CD8-positive, alpha-beta memory T cell (primary cell): Measurements from ENCODE around the gene NR4A1. TPM values are rescaled to one million over a fixed set of nuclear protein-coding genes. Genes with fewer than 3 reads are reported as not detected.

Experiments
- CTCF ChIA-PET: fragments of 350-600 bp; sonication (Branson Sonifier 250); formaldehyde crosslinking; loops from one replicate; lab custom pipeline; 2021; ENCODE audit warnings: antibody characterized with exemption; lab: Charles Lee
- POLR2A ChIA-PET: fragments of 350-600 bp; sonication (Branson Sonifier 250); formaldehyde crosslinking; loops from one replicate; lab custom pipeline; 2021; ENCODE audit warnings: antibody characterized with exemption; lab: Charles Lee
- DNase-seq, 5 donors: peaks; one replicate each; pipeline versions ENCODE4 v3.0.0 to v3.0.0-alpha.2; 2020 to 2022; ENCODE audit warnings: mixed read lengths in 1 of 5
- H3K27ac ChIP-seq: one replicate; pipeline ENCODE4 v1.7.0; 2013; ENCODE audit warnings: low read depth, mild to moderate bottlenecking, low read length, moderate library complexity
- H3K27me3 ChIP-seq: 2 replicates; pipeline ENCODE4 v1.7.0; 2013; ENCODE audit warnings: low read length, mild to moderate bottlenecking; ENCODE audit not compliant: insufficient read depth, poor library complexity, severe bottlenecking
- H3K36me3 ChIP-seq: 2 replicates; pipeline ENCODE4 v1.7.0; 2013; ENCODE audit warnings: mild to moderate bottlenecking, low read length, moderate library complexity; ENCODE audit not compliant: insufficient read depth
- H3K4me1 ChIP-seq: 2 replicates; pipeline ENCODE4 v1.7.0; 2013; ENCODE audit warnings: mild to moderate bottlenecking, low read length, moderate library complexity; ENCODE audit not compliant: insufficient read depth
- H3K4me3 ChIP-seq: 2 replicates; pipeline ENCODE4 v1.7.0; 2013; ENCODE audit warnings: mild to moderate bottlenecking, low read length
- H3K9me3 ChIP-seq: 2 replicates; pipeline ENCODE4 v1.7.0; 2013; ENCODE audit warnings: mild to moderate bottlenecking, low read length
- H3K27ac Mint-ChIP-seq, 8 donors: one replicate each; pipeline ENCODE4 v1.8.0; 2020 to 2021; ENCODE audit warnings: mixed read lengths in 8 of 8, mild to moderate bottlenecking in 6 of 8, inconsistent platforms in 3 of 8, moderate library complexity in 3 of 8
- H3K27me3 Mint-ChIP-seq, 2 donors: one replicate each; pipeline ENCODE4 v1.8.0; 2020 to 2021; ENCODE audit warnings: mixed read lengths in 2 of 2, mild to moderate bottlenecking in 1 of 2, moderate library complexity in 1 of 2
- H3K36me3 Mint-ChIP-seq, 3 donors: one replicate each; pipeline ENCODE4 v1.8.0; 2020 to 2021; ENCODE audit warnings: mixed read lengths in 3 of 3, inconsistent platforms in 1 of 3, mild to moderate bottlenecking in 1 of 3
- H3K4me1 Mint-ChIP-seq, 3 donors: one replicate each; pipeline ENCODE4 v1.8.0; 2020 to 2021; ENCODE audit warnings: mixed read lengths in 3 of 3, inconsistent platforms in 1 of 3, mild to moderate bottlenecking in 1 of 3
- H3K4me3 Mint-ChIP-seq, 7 donors: one replicate each; pipeline ENCODE4 v1.8.0; 2020 to 2021; ENCODE audit warnings: mixed read lengths in 7 of 7, mild to moderate bottlenecking in 6 of 7, moderate library complexity in 4 of 7, inconsistent platforms in 2 of 7
- H3K9me3 Mint-ChIP-seq, 5 donors: one replicate each; pipeline ENCODE4 v1.8.0; 2020 to 2022; ENCODE audit warnings: mixed read lengths in 5 of 5, mild to moderate bottlenecking in 3 of 5, moderate library complexity in 2 of 5, inconsistent platforms in 1 of 5
- polyA plus RNA-seq: library from polyadenylated mRNA; unstranded; fragments of 300-500 nt; fragmentation: Illumina TruSeq; gene quantifications from one replicate; pipeline ENCODE4 v1.2.3, GENCODE V29; 2021
- total RNA-seq, 2 experiments: library from RNA; stranded (reverse); gene quantifications; one replicate each; pipeline ENCODE4 v1.2.3, GENCODE V29; 2021

Gene NR4A1
- total and polyA plus RNA-seq, 3 experiments from 2014 or later, result 0.84 to 23.4 (median 20.4) TPM

DNA sequence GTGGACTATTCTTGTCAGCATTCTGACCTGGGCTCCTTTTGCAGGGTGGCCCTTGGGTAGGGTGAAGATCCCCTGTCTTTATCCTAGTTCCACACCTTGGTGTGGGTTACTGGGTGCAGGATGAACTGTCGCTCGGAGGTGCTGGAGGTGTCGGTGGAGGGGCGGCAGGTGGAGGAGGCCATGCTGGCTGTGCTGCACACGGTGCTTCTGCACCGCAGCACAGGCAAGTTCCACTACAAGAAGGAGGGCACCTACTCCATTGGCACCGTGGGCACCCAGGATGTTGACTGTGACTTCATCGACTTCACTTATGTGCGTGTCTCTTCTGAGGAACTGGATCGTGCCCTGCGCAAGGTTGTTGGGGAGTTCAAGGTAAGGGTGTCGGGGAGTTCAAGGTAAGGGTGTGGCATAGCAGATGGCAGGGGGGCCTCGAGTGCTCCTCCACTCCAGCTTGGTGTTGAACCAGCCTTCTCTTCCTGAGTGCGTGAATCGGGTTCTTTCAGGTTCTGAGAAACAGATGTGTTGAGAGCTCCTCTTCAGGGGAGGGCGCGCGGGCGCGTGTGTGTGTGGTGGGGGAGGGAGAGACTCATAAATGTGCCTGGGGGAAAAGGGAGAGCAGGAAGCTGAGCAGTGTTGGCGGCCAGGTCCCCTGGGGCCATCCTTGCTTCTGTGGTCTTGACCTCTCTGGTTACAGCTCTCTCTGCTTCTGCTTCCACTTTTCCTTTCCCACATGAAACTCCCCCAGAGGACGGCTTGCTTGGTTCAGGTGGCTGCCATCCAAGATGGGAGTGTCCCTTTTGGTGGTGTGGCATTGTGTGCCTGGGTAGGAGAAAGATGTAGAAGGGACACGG is 22.5 kb downstream of the NR4A1 start:
- no peaks in the 10 kb centered on the region for H3K27me3 ChIP-seq
- POLR2A ChIA-PET, result no interaction called here
- peaks cover 28% of the 10 kb centered on the region for H3K36me3 ChIP-seq
- H3K9me3 ChIP-seq, result no peaks in the 10 kb centered on the region
- peak overlapping the region in 1 of 7 donors; percentile 27 for H3K4me3 Mint-ChIP-seq
- H3K27me3 Mint-ChIP-seq, result no peaks in the 10 kb centered on the region
- CTCF ChIA-PET, result interaction anchor here (1.1 to 25.6 kb wide), 3 partner anchors 7 to 47 kb away, joined by 3 to 580 read pairs (median 35); partner anchors contain the start of gene SMIM41
- no peak overlapping the region for H3K4me3 ChIP-seq
- DNase-seq, result no peak
- H3K9me3 Mint-ChIP-seq, result no peaks in the 10 kb centered on the region
- H3K4me1 ChIP-seq, result peaks cover 36% of the 10 kb centered on the region
- peaks cover 40 to 58% (median 55%) of the 10 kb centered on the region in 3 donors for H3K4me1 Mint-ChIP-seq
- no peak overlapping the region for H3K27ac ChIP-seq
- H3K27ac Mint-ChIP-seq, result peak overlapping the region in 3 of 8 donors; percentile 48 to 60 (median 52)
- H3K36me3 Mint-ChIP-seq, result peaks cover 0 to 74% (median 18%) of the 10 kb centered on the region in 3 donors

DNA sequence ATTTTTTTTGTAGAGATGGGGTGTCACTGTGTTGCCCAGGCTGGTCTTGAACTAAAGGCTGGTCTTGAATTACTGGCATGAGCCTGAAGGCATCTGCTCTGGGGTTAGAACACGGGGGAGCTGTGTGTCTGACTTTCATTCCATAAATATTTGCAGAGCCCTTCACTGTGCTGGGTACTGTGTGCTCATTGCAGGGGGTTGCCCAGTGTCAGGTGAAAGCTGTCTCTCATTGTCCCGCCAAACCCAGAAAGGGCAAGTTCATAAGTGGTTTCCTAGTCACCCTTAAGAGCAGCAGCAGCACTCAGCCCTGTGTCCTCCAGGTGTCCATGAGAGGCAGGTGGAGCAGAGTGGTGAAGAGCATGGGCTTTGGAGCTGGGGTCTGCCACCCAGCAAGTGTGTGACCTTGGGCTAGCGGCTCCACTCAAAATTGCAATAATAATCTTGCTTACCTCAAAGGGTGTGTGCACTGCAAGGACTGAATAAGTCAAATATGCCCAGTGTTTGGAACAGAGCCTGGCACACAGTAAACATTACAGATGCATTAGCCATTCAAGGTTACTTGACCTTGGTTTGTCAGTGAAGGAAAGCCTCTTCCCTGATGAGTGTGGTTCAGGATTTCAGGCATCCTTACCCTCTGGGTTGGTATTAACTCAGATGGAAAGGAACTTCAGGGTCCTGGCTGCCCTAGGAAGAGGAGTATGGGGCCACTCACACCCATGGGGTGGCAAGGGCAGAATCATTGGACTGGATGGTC is 23.9 kb downstream of the NR4A1 start:
- H3K27me3 ChIP-seq, result no peaks in the 10 kb centered on the region
- POLR2A ChIA-PET, result no interaction called here
- no peaks in the 10 kb centered on the region for H3K9me3 Mint-ChIP-seq
- CTCF ChIA-PET, result interaction anchor here (25.6 kb wide), 1 partner anchor 48 kb away, joined by 580 read pairs; no protein-coding TSS in a partner anchor
- peaks cover 28% of the 10 kb centered on the region for H3K36me3 ChIP-seq
- H3K27ac ChIP-seq, result no peak overlapping the region
- H3K4me3 ChIP-seq, result no peak overlapping the region
- peak overlapping the region in 1 of 8 donors; percentile 32 for H3K27ac Mint-ChIP-seq
- DNase-seq, result no peak
- H3K4me3 Mint-ChIP-seq, result peak overlapping the region in 1 of 7 donors; percentile 24
- H3K36me3 Mint-ChIP-seq, result peaks cover 0 to 76% (median 18%) of the 10 kb centered on the region in 3 donors
- peaks cover 32% of the 10 kb centered on the region for H3K4me1 ChIP-seq
- peaks cover 31 to 47% (median 43%) of the 10 kb centered on the region in 3 donors for H3K4me1 Mint-ChIP-seq
- no peaks in the 10 kb centered on the region for H3K27me3 Mint-ChIP-seq
- no peaks in the 10 kb centered on the region for H3K9me3 ChIP-seq

GRCh38 chr12:52076811-52077210 is 25.6 kb downstream of the NR4A1 start:
- no peak overlapping the region for H3K4me3 Mint-ChIP-seq
- H3K27me3 Mint-ChIP-seq, result no peaks in the 10 kb centered on the region
- H3K36me3 Mint-ChIP-seq, result peaks cover 0 to 70% (median 18%) of the 10 kb centered on the region in 3 donors
- Histone ChIP-seq H3K36me3 (peaks cover 28% of the 10 kb centered on the region), H3K9me3 (no peaks in the 10 kb centered on the region), H3K4me3 (no peak overlapping the region), H3K4me1 (peaks cover 16% of the 10 kb centered on the region), H3K27ac (no peak overlapping the region), H3K27me3 (no peaks in the 10 kb centered on the region)
- no peak overlapping the region for H3K27ac Mint-ChIP-seq
- no peak for DNase-seq
- ChIA-PET CTCF (interaction anchor here (25.6 kb wide), 1 partner anchor 50 kb away, joined by 580 read pairs; no protein-coding TSS in a partner anchor), POLR2A (no interaction called here)
- H3K4me1 Mint-ChIP-seq, result peaks cover 18 to 34% (median 28%) of the 10 kb centered on the region in 3 donors
- H3K9me3 Mint-ChIP-seq, result no peaks in the 10 kb centered on the region

DNA sequence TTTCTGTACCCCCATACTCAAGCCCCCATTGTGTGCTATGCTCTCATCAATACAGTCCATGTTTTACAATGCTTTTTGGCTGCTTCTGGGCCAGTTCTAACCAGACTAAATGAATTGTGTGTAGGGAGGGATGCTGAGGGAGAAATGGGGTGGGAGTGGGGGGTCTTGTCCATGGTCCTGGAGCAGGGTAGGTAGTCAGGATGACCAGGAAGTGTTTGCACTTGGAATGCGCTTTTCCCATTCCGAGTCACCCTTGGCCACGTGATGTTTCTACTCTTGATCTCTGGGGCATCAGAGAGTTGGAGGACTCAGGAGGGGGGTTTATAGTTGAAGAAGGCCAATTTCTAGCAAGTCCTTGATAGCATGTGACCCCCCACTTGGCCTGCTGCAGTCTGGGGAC is 27.0 kb downstream of the NR4A1 start:
- CTCF ChIA-PET, result interaction anchor here (25.6 kb wide), 1 partner anchor 51 kb away, joined by 580 read pairs; no protein-coding TSS in a partner anchor
- H3K27me3 ChIP-seq, result no peaks in the 10 kb centered on the region
- Mint-ChIP-seq H3K36me3 (peaks cover 0 to 58% (median 15%) of the 10 kb centered on the region in 3 donors), H3K9me3 (no peaks in the 10 kb centered on the region), H3K4me3 (no peak overlapping the region), H3K27me3 (peaks cover 0 to 2% of the 10 kb centered on the region in 2 donors), H3K4me1 (peaks cover 7 to 21% (median 17%) of the 10 kb centered on the region in 3 donors), H3K27ac (peak overlapping the region in 1 of 8 donors; percentile 1)
- POLR2A ChIA-PET, result no interaction called here
- no peak for DNase-seq
- H3K36me3 ChIP-seq, result peaks cover 27% of the 10 kb centered on the region
- no peak overlapping the region for H3K27ac ChIP-seq
- H3K9me3 ChIP-seq, result no peaks in the 10 kb centered on the region
- H3K4me1 ChIP-seq, result peaks cover 8% of the 10 kb centered on the region
- H3K4me3 ChIP-seq, result no peak overlapping the region

DNA sequence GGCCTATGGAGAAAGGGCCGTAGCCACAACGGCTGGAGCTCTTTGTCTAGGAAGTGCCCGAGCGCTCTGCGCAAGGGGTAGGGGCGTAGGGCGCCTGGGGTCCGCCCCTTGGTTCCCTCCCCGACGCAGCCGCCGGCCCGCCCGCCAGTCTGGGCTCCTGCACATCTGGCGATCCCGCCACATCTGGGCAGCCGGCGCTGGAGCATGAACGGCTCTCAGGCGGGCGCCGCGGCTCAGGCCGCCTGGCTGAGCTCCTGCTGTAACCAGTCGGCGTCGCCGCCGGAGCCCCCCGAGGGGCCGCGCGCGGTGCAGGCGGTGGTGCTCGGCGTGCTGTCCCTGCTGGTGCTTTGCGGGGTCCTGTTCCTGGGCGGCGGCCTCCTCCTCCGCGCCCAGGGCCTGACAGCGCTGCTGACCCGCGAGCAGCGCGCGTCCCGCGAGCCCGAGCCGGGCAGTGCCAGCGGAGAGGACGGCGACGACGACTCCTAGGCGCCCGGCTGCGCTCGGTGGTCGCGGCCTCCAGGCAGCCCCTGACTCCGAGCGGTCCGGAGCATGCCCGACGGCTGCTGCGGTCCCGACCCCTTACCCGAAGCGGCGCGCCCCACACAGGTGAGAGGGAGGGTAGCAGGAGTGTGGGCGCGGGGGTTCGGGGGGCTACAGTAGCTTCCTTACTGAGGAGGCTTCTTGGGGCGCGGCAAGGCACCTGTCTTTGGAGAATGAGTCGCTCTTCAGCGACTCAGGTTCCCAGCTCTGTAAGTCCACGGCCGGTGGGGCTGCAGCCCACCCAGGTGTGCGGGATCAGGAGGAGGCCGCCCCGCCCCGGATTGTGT is 28.5 kb downstream of the NR4A1 start, which contains the start of gene SMIM41:
SMIM41 (plus strand) TSS at position 129 of the 827 bp plus-strand sequence; CDS start at position 205, 76 bp downstream.
- Histone ChIP-seq H3K27me3 (no peaks in the 10 kb centered on the region), H3K27ac (no peak within 1 kb of the TSS), H3K4me1 (peaks cover 4% of the 10 kb centered on the region), H3K4me3 (no peak within 1 kb of the TSS), H3K36me3 (peaks cover 12% of the 10 kb centered on the region), H3K9me3 (no peaks in the 10 kb centered on the region)
- POLR2A ChIA-PET, result no interaction called here
- H3K4me3 Mint-ChIP-seq, result no peak within 1 kb of the TSS
- no peak for DNase-seq
- CTCF ChIA-PET, result interaction anchor here (0.9 to 25.6 kb wide), 3 partner anchors 8 to 53 kb away, joined by 3 to 580 read pairs (median 35); partner anchors contain the start of gene ATG101
- H3K9me3 Mint-ChIP-seq, result no peaks in the 10 kb centered on the region
- peaks cover 0 to 4% of the 10 kb centered on the region in 2 donors for H3K27me3 Mint-ChIP-seq
- H3K27ac Mint-ChIP-seq, result peak within 1 kb of the TSS in 1 of 8 donors; percentile 15
- peaks cover 0 to 43% (median 10%) of the 10 kb centered on the region in 3 donors for H3K36me3 Mint-ChIP-seq
- peaks cover 2 to 16% (median 9%) of the 10 kb centered on the region in 3 donors for H3K4me1 Mint-ChIP-seq

DNA sequence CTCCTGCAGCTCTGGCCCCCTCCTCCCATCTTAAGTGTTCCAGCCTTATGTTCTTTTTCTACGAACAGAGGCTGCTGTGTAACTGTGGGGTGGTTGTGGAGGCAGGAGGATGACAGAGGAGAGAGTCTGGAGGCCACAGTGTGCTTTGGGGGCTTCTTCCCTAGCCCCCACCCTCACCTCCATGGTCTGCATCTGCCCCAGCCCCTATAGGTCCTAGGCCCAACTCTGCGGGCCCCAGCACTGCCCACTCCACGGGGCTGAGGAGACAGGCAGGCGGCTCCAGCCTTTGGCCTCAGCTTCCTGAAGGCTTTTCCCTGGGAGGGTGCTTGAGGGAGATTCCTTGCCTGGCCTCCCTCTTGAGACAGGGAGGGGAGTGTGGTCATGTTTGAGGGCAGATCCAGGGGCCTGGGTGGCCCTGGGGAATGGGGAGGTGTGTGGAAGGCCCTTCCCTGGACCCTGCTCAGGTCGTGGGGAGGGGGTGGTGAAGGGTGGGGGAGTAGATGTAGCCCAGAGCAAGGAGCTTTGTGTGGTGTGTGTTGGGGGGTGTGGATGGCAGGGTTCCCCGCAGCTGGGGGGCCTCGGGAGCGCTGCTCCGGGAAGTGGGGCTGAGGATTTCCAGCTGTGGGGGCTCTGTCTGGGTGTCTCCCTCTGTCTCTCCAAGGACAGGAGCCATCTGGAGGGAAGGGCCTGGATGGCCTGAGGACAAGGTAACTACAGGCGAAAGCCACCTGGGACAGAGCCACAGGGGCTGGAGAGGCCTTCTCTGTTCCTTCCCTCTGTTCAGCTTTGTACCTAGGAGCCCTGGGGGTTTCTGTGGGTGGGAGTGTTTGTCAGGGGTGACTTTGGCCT is 29.4 kb downstream of the NR4A1 start:
- peaks cover 0 to 4% of the 10 kb centered on the region in 2 donors for H3K27me3 Mint-ChIP-seq
- ChIA-PET POLR2A (interaction anchor here (0.9 to 1.6 kb wide), 2 partner anchors 11 to 54 kb away, joined by 3 to 7 read pairs; partner anchors contain the start of gene ATG101), CTCF (interaction anchor here (1.5 to 25.6 kb wide), 3 partner anchors 9 to 86 kb away, joined by 4 to 580 read pairs (median 35); partner anchors contain the start of gene ATG101)
- H3K36me3 ChIP-seq, result peaks cover 7% of the 10 kb centered on the region
- H3K4me1 ChIP-seq, result peaks cover 4% of the 10 kb centered on the region
- no peak overlapping the region for H3K4me3 Mint-ChIP-seq
- H3K4me3 ChIP-seq, result no peak overlapping the region
- no peaks in the 10 kb centered on the region for H3K9me3 ChIP-seq
- no peak overlapping the region for H3K27ac Mint-ChIP-seq
- H3K36me3 Mint-ChIP-seq, result peaks cover 0 to 35% (median 7%) of the 10 kb centered on the region in 3 donors
- peaks cover 2 to 13% (median 9%) of the 10 kb centered on the region in 3 donors for H3K4me1 Mint-ChIP-seq
- DNase-seq, result no peak
- H3K27ac ChIP-seq, result no peak overlapping the region
- H3K9me3 Mint-ChIP-seq, result no peaks in the 10 kb centered on the region
- H3K27me3 ChIP-seq, result no peaks in the 10 kb centered on the region
